SIG-M5 treated with dmso at 0.1 percent for 504 hours (cell line): ENCODE measurements around the gene SLC35A2.

Experiments
- DNase-seq: peaks from one replicate; lab custom pipeline; 2025; ENCODE audit not compliant: unreplicated experiment; lab: John Stamatoyannopoulos, UW

SLC35A2 gene

DNA sequence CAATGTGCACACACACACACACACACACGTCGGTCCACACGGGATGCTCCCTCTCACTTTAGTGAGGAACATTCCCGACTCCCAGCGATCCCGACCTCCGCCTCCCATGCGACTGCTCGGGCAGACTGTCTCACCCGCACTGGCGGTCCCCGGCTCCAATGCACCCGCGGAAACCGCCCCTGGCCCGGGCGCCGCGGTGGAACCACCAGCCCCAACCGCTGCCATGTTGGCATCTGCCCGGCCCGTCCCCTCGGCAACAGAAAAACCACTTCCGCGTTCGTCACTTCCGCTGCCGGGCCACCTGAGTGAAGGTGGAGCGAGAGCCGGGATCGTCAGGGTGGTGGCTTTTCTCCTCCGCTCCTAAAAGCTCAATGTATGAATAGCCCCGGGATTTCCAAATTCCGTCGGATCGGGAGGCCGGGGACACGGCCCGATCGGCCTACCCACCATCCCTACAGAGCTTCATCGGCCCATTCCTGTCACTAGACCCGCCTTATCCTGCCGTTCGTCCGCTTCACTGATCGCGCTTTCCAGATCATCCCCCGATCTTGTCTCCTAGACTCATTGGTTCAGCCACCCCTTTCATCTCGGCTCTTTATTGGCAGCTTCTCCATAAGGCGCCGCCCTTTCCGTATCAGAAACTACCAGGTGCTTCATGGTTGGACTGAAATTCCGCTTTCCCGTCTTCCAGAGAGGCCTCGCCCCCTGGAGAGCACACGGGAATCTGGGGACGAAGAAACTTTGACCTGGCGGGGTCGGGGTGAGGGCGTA, at the start of gene SLC35A2:
TSS of gene SLC35A2 (minus strand) at position 235 of the 771 bp plus-strand sequence. CDS start at position 225, 10 bp downstream.
- peak; percentile 80 for DNase-seq

- peak; percentile 14 for DNase-seq
These were observed 48.8 kb upstream of the SLC35A2 start for GRCh38 chrX:48960291-48960690.

DNA sequence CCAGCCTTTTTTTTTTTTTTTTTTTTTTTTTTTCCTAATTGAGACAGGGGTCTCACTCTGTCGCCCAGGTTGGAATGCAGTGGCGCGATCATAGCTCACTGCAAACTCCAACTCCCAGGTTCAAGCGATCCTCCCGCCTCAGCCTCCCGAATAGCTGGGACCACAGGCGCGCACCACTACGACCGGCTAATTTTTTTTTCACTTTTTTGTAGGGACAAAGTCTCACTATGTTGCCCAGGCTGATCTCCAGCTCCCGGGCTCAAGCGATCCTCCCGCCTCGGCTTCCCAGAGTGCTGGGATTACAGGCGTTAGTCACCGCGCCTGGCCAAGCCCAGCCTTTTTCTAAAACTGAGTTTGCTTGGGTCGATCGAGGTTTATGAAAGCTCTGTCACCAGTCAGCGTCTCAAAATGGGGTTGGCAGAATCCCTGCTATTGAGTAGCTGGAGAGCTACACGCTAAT, 47.2 kb upstream of the SLC35A2 start:
- no peak for DNase-seq

DNA sequence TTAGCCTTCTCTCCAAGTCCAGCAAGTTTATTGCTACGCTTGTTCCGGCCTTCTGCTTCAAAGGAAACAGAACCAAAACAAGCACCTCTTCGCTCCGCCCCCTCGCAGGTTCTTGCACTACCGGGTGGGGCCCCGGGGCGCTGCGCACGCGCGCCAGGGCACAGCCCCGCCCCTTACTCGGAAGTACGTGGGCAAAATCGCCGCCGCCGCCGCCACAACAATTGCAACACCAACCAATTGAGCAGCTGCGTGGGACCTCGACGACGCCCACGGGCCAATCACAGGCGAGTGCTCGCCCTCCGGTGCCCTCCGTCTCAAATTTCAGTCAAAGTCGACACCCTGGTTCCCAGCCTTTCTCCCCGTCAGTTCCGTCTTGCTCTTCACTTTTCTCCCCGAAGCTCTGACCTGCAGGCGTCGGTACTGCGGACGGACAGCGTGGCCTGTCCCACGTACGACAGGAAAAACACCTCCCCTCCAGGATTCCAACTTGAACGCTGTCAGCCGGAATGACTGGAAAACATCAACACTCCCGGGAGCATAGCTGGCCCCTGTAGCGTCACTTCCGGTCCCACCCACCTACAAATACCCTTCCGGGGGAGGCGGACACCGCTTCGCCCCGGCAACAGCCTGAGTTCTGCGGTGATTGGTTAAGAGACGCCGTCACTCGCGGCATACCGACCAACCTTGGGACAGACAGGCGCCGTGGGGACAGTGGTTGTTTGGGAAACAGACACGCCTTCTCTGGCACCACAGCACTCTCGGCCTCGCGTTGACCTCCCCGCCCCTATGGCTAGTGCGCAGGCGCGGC, 46.6 kb upstream of the SLC35A2 start:
- peak; percentile 97 for DNase-seq

- peak; percentile 75 for DNase-seq
These were observed 46.0 kb upstream of the SLC35A2 start, which contains the start of gene OTUD5 for GRCh38 chrX:48957477-48957826. TSS of gene OTUD5 (minus strand) at chrX:48957607. CDS start at chrX:48957570, 37 bp downstream.

DNA sequence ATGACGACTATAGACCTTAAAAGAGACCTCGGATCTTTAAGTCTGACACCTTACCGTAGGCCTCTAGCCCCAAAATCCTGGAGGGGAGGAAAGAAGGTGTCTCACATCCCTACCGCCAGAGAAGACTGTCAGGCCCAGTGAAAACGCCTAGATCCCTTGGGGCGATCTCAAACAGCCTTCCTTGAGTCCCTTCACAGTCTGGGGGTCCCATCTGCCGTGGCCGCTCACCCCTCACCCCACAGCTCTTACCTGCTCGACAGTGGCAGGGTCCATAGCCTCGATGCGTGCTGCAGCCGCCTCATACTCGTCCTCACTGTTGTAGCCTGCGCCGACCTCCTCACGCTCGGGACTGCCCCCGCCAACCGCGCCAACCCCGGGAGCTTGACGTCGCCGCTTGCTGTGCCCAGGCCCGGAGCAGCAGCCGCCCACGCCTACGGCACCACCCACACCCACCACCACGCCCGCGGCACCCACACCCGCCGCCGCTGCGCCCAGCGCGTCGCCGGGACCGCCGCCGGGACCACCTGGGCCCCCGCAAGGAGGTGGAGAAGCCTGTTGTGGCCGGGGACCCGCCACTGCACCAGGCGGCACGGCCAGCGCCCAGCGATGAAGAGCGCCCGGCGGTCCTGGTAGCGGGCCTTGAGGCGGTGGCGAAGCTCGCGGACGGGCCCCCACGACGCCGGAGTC, 45.4 kb upstream of the SLC35A2 start:
- DNase-seq = no peak

- no peak for DNase-seq
These were observed 37.1 kb upstream of the SLC35A2 start for GRCh38 chrX:48948589-48948988.

DNA sequence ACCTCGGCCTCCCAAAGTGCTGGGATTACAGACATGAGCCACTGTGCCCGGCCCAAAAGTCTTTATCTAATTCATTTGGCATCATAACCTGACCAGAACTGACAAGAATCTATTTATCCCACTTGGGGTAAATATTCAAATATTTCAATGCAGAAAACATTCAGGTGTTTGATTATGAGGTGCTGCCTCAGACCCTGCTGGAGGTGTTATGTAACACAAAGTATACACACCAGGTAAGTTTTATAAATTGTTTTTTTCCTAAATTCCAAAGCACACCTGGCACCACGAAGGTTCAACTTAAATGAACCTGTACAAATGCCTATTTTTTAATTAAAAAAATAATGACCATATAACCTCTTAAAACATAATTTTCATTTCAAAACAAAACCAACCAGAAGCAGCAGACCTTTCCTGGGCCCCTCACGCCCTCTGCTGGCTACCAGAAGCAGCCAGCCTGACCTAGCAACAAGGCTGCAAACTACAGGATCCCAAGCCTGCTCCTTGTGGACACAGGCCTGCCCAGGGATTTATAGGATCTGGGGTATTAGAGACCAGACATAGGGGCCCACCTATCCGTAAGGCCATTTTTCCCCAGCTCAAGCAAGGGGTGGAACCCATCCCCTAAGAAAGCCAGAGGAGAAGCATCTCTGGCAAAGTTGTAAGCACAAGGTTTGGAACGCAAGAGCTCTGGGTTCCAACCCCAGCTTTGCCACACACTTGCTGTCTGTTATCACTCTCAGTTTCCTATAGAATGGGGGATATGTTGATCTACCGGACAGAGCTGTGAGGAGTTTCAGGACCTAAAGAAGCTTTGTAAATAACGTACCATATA, 34.3 kb upstream of the SLC35A2 start:
- DNase-seq = peak; percentile 31

DNA sequence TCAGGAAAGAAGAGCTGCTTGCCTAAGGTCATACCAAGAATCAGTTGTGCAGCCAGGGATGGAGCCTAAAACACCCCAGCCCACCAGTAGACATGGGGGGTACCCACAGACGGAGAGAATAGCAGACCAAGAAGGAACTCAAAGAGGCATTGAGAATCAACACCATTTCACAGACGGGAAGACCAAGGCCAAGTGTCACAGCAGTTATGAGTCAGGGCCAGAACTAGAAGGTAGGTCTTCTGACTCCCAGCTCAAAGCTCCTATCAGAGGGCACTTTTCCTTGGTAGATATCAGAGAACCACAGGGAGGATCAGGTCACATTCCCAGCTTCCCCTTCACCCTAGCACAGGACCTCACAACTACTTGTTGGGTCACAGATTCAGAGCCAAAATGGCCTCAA, 31.4 kb upstream of the SLC35A2 start:
- DNase-seq = no peak

DNA sequence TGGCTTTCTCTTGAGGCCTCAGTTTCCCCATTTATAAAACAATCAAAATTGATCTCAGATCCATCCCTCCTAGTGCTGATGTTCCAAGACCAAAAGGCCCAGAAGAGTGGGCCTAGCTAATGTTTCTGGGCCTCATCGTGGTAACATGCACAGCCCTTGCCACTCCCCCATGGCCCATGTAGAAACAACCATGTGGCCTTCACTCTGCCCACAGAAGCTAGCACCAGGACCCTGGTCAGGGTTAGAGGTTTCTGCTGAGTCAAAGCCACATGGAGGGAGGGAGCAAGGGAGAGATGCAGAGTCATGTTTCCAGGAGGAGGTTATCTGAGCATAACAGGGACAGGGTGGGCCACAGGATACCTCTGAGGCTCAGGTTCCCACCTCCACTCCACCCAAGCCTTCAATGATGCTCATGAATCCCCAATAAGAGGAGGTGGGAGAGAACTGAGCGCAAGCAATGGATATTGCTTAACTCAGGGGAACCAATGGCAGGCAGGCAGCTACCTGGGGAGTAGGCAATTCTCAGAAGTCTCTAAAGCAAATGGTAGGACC, 29.0 kb upstream of the SLC35A2 start:
- no peak for DNase-seq

DNA sequence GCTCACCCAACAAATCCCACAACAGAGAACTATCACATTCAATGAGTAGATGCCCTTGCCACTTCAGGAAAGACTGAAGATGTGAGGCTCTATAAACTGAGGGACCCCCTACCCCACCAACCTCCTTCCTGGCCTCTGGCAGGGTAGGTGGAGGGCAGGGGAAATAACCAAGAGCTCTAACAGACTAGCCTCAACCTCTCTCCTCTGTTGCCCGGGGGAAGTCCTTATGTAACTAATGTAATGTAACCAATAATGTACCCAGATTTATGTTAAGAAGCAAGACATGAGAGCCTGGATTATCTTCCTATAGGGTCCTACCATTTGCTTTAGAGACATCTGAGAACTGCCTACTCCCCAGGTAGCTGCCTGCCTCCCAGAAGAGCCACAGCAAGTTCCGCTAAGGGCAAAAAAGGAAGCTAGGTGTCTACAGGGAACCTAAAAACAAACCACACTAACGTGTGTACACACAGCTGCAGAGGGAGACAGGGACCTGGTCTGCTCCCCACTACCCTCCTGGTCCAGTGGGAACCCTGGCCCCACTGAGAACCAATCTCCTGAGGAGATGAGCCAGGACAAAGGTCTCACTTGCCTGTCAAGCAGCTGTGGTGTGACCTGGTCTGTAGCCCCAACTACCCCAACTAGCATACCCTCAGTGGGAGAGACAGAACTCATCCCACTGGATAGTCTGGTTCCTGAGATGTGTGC, 28.2 kb upstream of the SLC35A2 start:
- DNase-seq = no peak

DNA sequence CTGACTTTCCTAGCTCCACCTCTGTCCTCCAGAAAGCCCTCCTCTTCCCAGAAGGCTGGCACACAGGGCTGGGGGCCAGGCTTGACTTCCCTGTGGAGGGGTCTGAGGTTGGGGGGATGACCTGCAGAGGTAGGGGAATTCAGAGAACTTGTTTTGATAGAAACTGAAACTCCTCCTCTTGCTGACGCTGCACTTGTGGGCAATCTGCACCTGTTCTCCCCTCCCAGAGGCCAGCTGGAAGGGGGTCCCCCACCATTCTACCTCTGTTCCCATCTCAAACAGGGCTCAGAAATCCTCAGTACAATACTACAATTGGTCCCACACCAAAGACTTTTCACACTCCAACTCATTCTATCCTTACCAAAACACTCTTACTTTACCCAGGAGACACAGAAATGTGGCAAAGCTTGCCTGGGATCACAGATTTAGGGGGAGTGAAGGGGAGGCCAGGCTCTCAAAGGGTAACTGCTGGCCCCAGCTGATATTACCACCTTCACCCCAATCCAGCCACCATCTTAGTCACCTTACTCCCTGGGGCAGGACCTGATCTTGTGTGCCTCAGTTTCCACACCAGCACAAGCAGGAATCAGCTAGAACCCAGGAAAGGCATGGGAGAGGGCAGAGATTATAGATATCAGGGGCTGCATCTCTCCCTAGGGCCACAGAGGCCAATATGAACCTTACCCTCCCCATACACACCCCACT, 27.4 kb upstream of the SLC35A2 start:
- no peak for DNase-seq

GRCh38 chrX:48937054-48937907, 25.8 kb upstream of the SLC35A2 start:
- peak; percentile 88 for DNase-seq

- DNase-seq = no peak
These were observed 25.1 kb upstream of the SLC35A2 start for GRCh38 chrX:48936429-48937053.

DNA sequence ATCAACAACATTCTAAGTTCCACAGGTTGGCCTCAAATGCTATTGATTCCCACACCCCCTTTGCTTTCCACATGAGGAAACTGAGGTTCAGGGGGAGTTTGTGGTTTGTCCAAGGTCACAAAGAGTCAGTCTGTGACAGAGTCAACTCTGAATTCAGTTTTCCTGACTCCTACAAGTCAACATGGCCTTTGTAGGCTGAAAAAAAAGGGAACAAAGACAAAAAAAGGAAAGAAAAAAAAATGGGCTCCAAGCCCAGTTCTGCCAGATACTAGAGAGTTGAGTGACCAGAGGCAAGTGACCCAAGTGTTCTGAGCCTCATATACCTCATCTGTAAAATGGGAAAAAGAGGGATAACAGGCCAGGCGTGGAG, 23.8 kb upstream of the SLC35A2 start:
- no peak for DNase-seq

GRCh38 chrX:48934581-48935300, 23.3 kb upstream of the SLC35A2 start:
- no peak for DNase-seq

- no peak for DNase-seq
These were observed 22.3 kb upstream of the SLC35A2 start for GRCh38 chrX:48933757-48934156.
